ENCODE data around the gene TPRG1L.

- TF ChIP-seq POLR2A (IDR thresholded peaks at IDR 0.05) (no peak), CTCF (IDR thresholded peaks at IDR 0.05) (no peak)
Measured at GRCh38 chr1:3629561-3630160, 4.8 kb downstream of the TPRG1L start.

All from body of pancreas (tissue), 4 donors.